Stomach (tissue), 9 donors: ENCODE measurements around the gene TSPAN3. TPM values are rescaled to one million over a fixed set of nuclear protein-coding genes. Genes with fewer than 3 reads are reported as not detected.

Experiments used
- DNase-seq, 2 donors: peaks; one replicate each; pipeline versions ENCODE4 v3.0.0 to v3.0.0-alpha.2; 2013 to 2019
- H3K27ac ChIP-seq, 5 donors: fragments of 200-600 bp in 4 of 5; sonication (generic) in 4 of 5; one replicate each; pipeline ENCODE4 v1.5.1; 2013 to 2019; ENCODE audit warnings: mild to moderate bottlenecking in 1 of 5, moderate library complexity in 1 of 5
- H3K27me3 ChIP-seq, 3 donors: fragments of 200-600 bp; sonication (generic); one replicate each; pipeline ENCODE4 v1.5.1; 2017 to 2019; ENCODE audit warnings: mixed run types in 1 of 3
- H3K36me3 ChIP-seq, 4 donors: fragments of 200-600 bp; sonication (generic); 1 replicate in 3 of 4; 2 replicates in 1 of 4; pipeline ENCODE4 v1.5.1; 2016 to 2019
- H3K4me1 ChIP-seq, 4 donors: fragments of 200-600 bp; sonication (generic); one replicate each; pipeline ENCODE4 v1.5.1; 2016 to 2019
- H3K4me3 ChIP-seq, 4 donors: fragments of 200-600 bp; sonication (generic) in 3 of 4; one replicate each; pipeline ENCODE4 v1.5.1; 2016 to 2019; ENCODE audit warnings: mild to moderate bottlenecking in 1 of 4
- H3K9me3 ChIP-seq, 4 donors: fragments of 200-600 bp; sonication (generic); one replicate each; pipeline ENCODE4 v1.5.1; 2016 to 2019
- EP300 ChIP-seq: sonication (generic); formaldehyde crosslinking; IDR thresholded peaks from one replicate; pipeline ENCODE4 v1.6.1; 2017; ENCODE audit warnings: antibody characterized with exemption
- POLR2A ChIP-seq, 4 donors: fragments of 450-650 bp; IDR thresholded peaks; one replicate each; pipeline ENCODE4 v1.6.1; 2016; ENCODE audit warnings: antibody characterized with exemption in 4 of 4, control low read depth in 2 of 4, mild to moderate bottlenecking in 1 of 4, moderate library complexity in 1 of 4
- POLR2AphosphoS5 ChIP-seq, 3 donors: sonication (generic); formaldehyde crosslinking; IDR thresholded peaks; one replicate each; pipeline ENCODE4 v1.6.1; 2016; ENCODE audit warnings: antibody characterized with exemption in 3 of 3
- WGBS, 5 donors: extraction: QIAGEN DNeasy Blood & Tissue Kit in 3 of 5; methylation state at CpG; one replicate each; pipeline versions ENCODE4 v1.1.5 to v1.1.7; 2013 to 2018; 5-methylcytosine and 5-hydroxymethylcytosine counted together
- intact Hi-C: fragments of 100-400 bp; cut with DNase I; formaldehyde crosslinking; loops from one replicate; pipeline ENCODE4 v1.15.1; 2023; ENCODE audit warnings: low total_unique reads
- polyA plus RNA-seq, 3 donors: library from polyadenylated mRNA; stranded (reverse); fragments of 200-250 nt; gene quantifications; one replicate each; pipeline ENCODE4 v1.2.3, GENCODE V29; 2013
- total RNA-seq, 5 donors: library from RNA; depleted of rRNA; stranded (reverse); fragments of >200 nt; gene quantifications; one replicate each; pipeline versions ENCODE4 v1.1.0 to v1.2.3, GENCODE V29; 2014 to 2016
- TF ChIP-seq, protein P1 (sequence below), 7 experiments: fragments of 450-650 bp in 4 of 7; fragments of 200-600 bp in 3 of 7; sonication (generic) in 3 of 7; IDR thresholded peaks; one replicate each; pipeline ENCODE4 v1.5.1; 2016 to 2019; ENCODE audit warnings: antibody characterized with exemption in 7 of 7, control low read depth in 2 of 7, mild to moderate bottlenecking in 1 of 7
- donor health status: healthy with polysubstance abuse.
- donor health status: Bipolar disorder and iron deficiency.
- donor health status: healthy.

Gene TSPAN3
- total and polyA plus RNA-seq, 8 donors: 42.9 to 390 (median 99.7) TPM

GRCh38 chr15:77004189-77004588, 66.7 kb downstream of the TSPAN3 start:
- Histone ChIP-seq H3K27me3 (no peaks in the 10 kb centered on the region), H3K27ac (peak overlapping the region in 2 of 5 donors; percentile 68 to 73), H3K4me3 (no peak overlapping the region), H3K4me1 (peaks cover 0 to 22% (median 0%) of the 10 kb centered on the region in 4 donors), H3K36me3 (no peaks in the 10 kb centered on the region), H3K9me3 (no peaks in the 10 kb centered on the region)
- 70 to 79% (median 76%) methylated on average over 4 of the region's 4 CpGs for WGBS, 5 donors
- intact Hi-C loops: no loop called here
- peak in 1 of 3 donors; percentile 23 for TF ChIP-seq POLR2AphosphoS5 (IDR thresholded peaks at IDR 0.05)
- TF ChIP-seq POLR2A (IDR thresholded peaks at IDR 0.05): no peak
- peak in 1 of 2 donors; percentile 45 for DNase-seq

GRCh38 chr15:77002954-77003912, 67.7 kb downstream of the TSPAN3 start:
- Histone ChIP-seq H3K36me3 (no peaks in the 10 kb centered on the region), H3K4me3 (no peak overlapping the region)
- intact Hi-C loops: no loop called here

GRCh38 chr15:77002436-77002835, 68.5 kb downstream of the TSPAN3 start:
- no peaks in the 10 kb centered on the region for H3K36me3 ChIP-seq
- no peaks in the 10 kb centered on the region for H3K27me3 ChIP-seq
- peaks cover 0 to 39% (median 0%) of the 10 kb centered on the region in 4 donors for H3K4me1 ChIP-seq
- H3K27ac ChIP-seq: peak overlapping the region in 2 of 5 donors; percentile 68 to 73
- H3K4me3 ChIP-seq: no peak overlapping the region
- no peak for DNase-seq
- WGBS, 5 donors: 65 to 72% (median 66%) methylated on average over 7 of the region's 7 CpGs
- intact Hi-C loops: no loop called here
- no peak for TF ChIP-seq POLR2A (IDR thresholded peaks at IDR 0.05)
- TF ChIP-seq EP300: no peak
- TF ChIP-seq, protein P1, sequence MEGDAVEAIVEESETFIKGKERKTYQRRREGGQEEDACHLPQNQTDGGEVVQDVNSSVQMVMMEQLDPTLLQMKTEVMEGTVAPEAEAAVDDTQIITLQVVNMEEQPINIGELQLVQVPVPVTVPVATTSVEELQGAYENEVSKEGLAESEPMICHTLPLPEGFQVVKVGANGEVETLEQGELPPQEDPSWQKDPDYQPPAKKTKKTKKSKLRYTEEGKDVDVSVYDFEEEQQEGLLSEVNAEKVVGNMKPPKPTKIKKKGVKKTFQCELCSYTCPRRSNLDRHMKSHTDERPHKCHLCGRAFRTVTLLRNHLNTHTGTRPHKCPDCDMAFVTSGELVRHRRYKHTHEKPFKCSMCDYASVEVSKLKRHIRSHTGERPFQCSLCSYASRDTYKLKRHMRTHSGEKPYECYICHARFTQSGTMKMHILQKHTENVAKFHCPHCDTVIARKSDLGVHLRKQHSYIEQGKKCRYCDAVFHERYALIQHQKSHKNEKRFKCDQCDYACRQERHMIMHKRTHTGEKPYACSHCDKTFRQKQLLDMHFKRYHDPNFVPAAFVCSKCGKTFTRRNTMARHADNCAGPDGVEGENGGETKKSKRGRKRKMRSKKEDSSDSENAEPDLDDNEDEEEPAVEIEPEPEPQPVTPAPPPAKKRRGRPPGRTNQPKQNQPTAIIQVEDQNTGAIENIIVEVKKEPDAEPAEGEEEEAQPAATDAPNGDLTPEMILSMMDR (IDR thresholded peaks at IDR 0.05): no peak
- TF ChIP-seq POLR2AphosphoS5 (IDR thresholded peaks at IDR 0.05): no peak
- H3K9me3 ChIP-seq: no peaks in the 10 kb centered on the region

More at GRCh38 chr15:77002954-77003912, 67.7 kb downstream of the TSPAN3 start:
- DNase-seq: peak; percentile 50 to 53
- Histone ChIP-seq H3K27ac (peak overlapping the region in 3 of 5 donors; percentile 29 to 73 (median 68)), H3K4me1 (peaks cover 0 to 32% (median 0%) of the 10 kb centered on the region in 4 donors), H3K27me3 (no peaks in the 10 kb centered on the region), H3K9me3 (no peaks in the 10 kb centered on the region)
- TF ChIP-seq EP300 (no peak), POLR2A (IDR thresholded peaks at IDR 0.05) (no peak), POLR2AphosphoS5 (IDR thresholded peaks at IDR 0.05) (no peak)
- TF ChIP-seq, protein P1 (IDR thresholded peaks at IDR 0.05): no peak
- WGBS, 5 donors: 67 to 83% (median 75%) methylated on average over 16 of the region's 16 CpGs

DNA sequence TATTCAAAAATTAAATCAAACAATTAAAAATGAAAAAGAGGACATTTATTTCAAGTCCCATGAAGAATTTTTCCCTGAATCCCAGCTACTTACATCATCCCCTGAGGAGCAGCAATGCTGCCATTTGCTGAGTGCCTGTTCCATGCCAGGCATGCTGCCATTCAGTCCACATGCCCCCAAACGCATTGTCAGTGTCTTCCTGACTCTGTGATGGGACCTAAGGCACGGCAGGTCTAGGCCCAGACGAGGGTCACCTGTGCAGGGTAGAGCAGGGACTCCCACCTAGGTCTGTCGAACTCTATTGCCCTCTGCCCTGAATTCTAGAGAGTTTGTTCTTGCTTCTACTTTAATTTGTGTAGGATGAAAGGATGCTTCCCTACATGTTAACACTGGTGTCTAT, 68.9 kb downstream of the TSPAN3 start:
- DNase-seq: no peak
- Histone ChIP-seq H3K27ac (peak overlapping the region in 2 of 5 donors; percentile 68 to 73), H3K4me1 (peaks cover 0 to 44% (median under 1%) of the 10 kb centered on the region in 4 donors), H3K27me3 (no peaks in the 10 kb centered on the region), H3K4me3 (no peak overlapping the region), H3K36me3 (no peaks in the 10 kb centered on the region), H3K9me3 (no peaks in the 10 kb centered on the region)
- 71 to 79% (median 75%) methylated on average over 4 of the region's 4 CpGs for WGBS, 5 donors
- intact Hi-C loops: no loop called here
- TF ChIP-seq EP300 (no peak), POLR2A (IDR thresholded peaks at IDR 0.05) (no peak), POLR2AphosphoS5 (IDR thresholded peaks at IDR 0.05) (no peak)
- TF ChIP-seq, protein P1 (IDR thresholded peaks at IDR 0.05): no peak
